Stimulated activated naive B cell treated with anti-CD40 and anti-IgM and Interleukin-4, amounts not matched to agents 10 μg/mL and 1 μg/mL and 100 μg/mL, for 72 hours (primary cell): ENCODE results near the gene RDH13.
A peak's percentile ranks its signal among the peaks of the same experiment; 100 is the strongest.

Experiments
- ATAC-seq, 2 donors: fragments of 150-1000 bp; cut with Tn5 transposase; replicated peaks; 2 replicates each; pipeline ENCODE4 v1.10.0; 2021; ENCODE audit warnings: moderate library complexity in 1 of 2
- DNase-seq: peaks from one replicate; pipeline ENCODE4 v3.0.0; 2021
- H3K27ac Mint-ChIP-seq: one replicate; pipeline ENCODE4 v1.8.0; 2022; ENCODE audit warnings: mild to moderate bottlenecking, mixed read lengths
- H3K27me3 Mint-ChIP-seq, 2 donors: one replicate each; pipeline ENCODE4 v1.8.0; 2022; ENCODE audit warnings: mixed read lengths in 2 of 2
- H3K36me3 Mint-ChIP-seq, 2 donors: one replicate each; pipeline ENCODE4 v1.8.0; 2022; ENCODE audit warnings: mixed read lengths in 2 of 2, mild to moderate bottlenecking in 1 of 2
- H3K4me1 Mint-ChIP-seq, 2 donors: one replicate each; pipeline ENCODE4 v1.8.0; 2022; ENCODE audit warnings: mixed read lengths in 2 of 2, mild to moderate bottlenecking in 1 of 2
- H3K4me3 Mint-ChIP-seq, 2 donors: one replicate each; pipeline ENCODE4 v1.8.0; 2022; ENCODE audit warnings: mild to moderate bottlenecking in 2 of 2, mixed read lengths in 2 of 2, moderate library complexity in 1 of 2
- H3K9me3 Mint-ChIP-seq, 2 donors: one replicate each; pipeline ENCODE4 v1.8.0; 2022; ENCODE audit warnings: mixed read lengths in 2 of 2, mild to moderate bottlenecking in 1 of 2

Gene RDH13

GRCh38 chr19:55058781-55059610 is 4.0 kb downstream of the RDH13 start:
- ATAC-seq (no peak), DNase-seq (no peak)
- Mint-ChIP-seq H3K36me3 (peaks cover 31 to 35% of the 10 kb centered on the region in 2 donors), H3K27me3 (no peaks in the 10 kb centered on the region), H3K27ac (no peak overlapping the region), H3K4me1 (peaks cover 5 to 12% of the 10 kb centered on the region in 2 donors), H3K9me3 (peaks cover 0 to 2% of the 10 kb centered on the region in 2 donors), H3K4me3 (no peak overlapping the region)

DNA sequence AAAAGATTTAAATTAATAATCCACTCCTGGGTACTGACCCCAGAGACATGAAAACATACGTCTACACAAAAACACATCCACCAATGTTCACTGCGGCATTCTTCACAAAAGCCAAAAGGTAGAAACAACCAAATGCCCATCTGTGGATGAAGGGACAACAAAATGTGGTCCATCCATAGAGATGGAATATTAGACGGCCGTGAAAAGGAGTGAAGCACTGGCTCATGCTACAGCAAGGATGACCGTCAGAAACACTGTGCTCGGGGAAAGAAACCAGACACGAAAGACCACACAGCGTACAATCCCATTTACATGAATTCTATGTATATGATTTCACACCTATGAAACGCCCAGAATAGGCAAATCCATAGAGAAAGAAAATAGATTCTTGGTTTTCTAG is 6.1 kb downstream of the RDH13 start:
- peaks cover 0 to 6% of the 10 kb centered on the region in 2 donors for H3K4me1 Mint-ChIP-seq
- peaks cover 45 to 53% of the 10 kb centered on the region in 2 donors for H3K36me3 Mint-ChIP-seq
- no peak overlapping the region for H3K4me3 Mint-ChIP-seq
- peak overlapping the region; percentile 25 for H3K27ac Mint-ChIP-seq
- ATAC-seq (no peak), DNase-seq (no peak)
- H3K27me3 Mint-ChIP-seq, result no peaks in the 10 kb centered on the region
- no peaks in the 10 kb centered on the region for H3K9me3 Mint-ChIP-seq

DNA sequence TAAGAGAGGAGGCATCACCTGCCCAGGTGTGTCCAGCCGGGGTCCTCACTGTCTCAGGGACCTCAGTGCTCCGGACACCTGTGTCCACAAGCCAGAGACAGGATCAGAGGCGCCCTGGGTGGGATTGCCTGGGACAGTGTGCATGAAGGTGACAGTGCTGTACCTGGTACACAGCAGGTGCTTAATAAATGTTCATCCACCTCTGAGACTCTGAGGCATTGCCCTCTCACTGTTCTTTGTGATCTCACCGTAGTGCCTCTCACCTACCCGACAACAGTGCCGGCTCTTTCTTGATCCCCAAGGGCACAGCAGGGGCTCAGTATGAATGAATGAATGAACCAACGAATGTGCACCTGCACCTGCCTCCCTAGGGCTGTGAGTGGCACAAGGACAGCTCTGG is 9.2 kb downstream of the RDH13 start:
- Mint-ChIP-seq H3K4me3 (no peak overlapping the region), H3K4me1 (no peaks in the 10 kb centered on the region), H3K9me3 (no peaks in the 10 kb centered on the region), H3K36me3 (peaks cover 44 to 59% of the 10 kb centered on the region in 2 donors), H3K27me3 (no peaks in the 10 kb centered on the region), H3K27ac (no peak overlapping the region)
- DNase-seq, result no peak
- ATAC-seq, result no peak

DNA sequence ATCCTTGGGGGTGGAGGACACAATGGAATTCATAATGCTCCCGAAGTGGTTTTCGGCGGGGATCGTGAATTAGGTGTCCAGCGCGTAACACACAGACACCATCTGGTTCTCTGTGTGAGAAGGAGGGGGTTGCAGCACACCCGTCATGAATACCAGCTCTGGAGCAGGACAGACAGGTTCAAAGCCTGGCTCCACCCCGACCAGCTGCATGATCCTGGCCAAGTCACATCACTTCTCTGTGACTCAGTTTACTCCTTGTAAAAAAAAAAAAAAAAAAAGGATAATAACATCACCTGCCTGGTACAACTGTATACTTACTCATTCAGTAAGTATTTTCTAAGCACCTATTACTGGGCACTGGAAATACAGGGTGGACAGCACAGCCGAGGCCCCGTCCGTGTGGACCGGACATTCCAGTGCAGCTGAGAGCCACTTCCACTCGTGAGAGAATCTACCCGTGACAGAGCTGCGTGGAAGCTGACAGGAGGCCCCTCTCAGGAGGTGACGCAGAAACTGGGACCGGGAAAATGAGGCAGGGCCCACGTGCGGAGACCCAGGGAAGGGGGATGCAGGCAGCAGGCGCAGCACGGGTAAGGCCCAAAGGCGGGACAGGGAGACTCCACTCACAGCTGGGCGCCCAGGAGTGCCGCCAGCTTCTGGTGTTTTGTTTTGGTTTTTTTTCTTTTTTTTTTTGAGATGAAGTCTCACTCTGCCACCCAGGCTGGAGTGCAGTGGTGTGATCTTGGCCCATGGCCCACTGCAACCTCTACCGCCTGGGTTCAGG is 12.0 kb downstream of the RDH13 start:
- no peak overlapping the region for H3K4me3 Mint-ChIP-seq
- H3K4me1 Mint-ChIP-seq, result no peaks in the 10 kb centered on the region
- no peaks in the 10 kb centered on the region for H3K9me3 Mint-ChIP-seq
- peaks cover 44 to 60% of the 10 kb centered on the region in 2 donors for H3K36me3 Mint-ChIP-seq
- no peak overlapping the region for H3K27ac Mint-ChIP-seq
- DNase-seq, result no peak
- no peaks in the 10 kb centered on the region for H3K27me3 Mint-ChIP-seq
- no peak for ATAC-seq

GRCh38 chr19:55048446-55048845 is 14.5 kb downstream of the RDH13 start:
- Mint-ChIP-seq H3K4me1 (no peaks in the 10 kb centered on the region), H3K27me3 (no peaks in the 10 kb centered on the region), H3K36me3 (peaks cover 45 to 63% of the 10 kb centered on the region in 2 donors), H3K27ac (no peak overlapping the region), H3K9me3 (no peaks in the 10 kb centered on the region), H3K4me3 (no peak overlapping the region)
- no peak for DNase-seq
- ATAC-seq, result no peak

DNA sequence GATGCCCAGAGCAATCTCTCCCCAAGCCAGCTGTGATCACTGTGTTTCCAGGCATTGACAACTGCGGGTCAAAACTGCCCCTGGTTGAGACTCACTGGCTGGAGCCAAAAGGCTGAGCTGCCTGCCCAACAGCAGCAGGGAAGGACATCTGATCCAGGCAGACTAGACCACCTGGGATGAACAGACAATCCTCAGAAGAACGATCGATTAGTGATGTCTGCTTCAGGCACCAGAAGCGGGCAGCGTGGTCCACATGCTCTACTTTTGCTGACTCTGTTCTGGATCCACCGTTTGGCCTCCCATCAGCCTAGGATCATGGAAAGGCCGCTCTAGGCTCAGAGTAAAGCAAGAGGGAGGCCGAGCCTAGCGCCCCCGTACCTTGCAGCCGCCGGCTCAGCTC is 15.0 kb downstream of the RDH13 start:
- no peaks in the 10 kb centered on the region for H3K27me3 Mint-ChIP-seq
- no peak for ATAC-seq
- H3K4me1 Mint-ChIP-seq, result no peaks in the 10 kb centered on the region
- peaks cover 40 to 59% of the 10 kb centered on the region in 2 donors for H3K36me3 Mint-ChIP-seq
- no peak overlapping the region for H3K4me3 Mint-ChIP-seq
- no peak for DNase-seq
- H3K9me3 Mint-ChIP-seq, result no peaks in the 10 kb centered on the region
- peak overlapping the region; percentile 5 for H3K27ac Mint-ChIP-seq

DNA sequence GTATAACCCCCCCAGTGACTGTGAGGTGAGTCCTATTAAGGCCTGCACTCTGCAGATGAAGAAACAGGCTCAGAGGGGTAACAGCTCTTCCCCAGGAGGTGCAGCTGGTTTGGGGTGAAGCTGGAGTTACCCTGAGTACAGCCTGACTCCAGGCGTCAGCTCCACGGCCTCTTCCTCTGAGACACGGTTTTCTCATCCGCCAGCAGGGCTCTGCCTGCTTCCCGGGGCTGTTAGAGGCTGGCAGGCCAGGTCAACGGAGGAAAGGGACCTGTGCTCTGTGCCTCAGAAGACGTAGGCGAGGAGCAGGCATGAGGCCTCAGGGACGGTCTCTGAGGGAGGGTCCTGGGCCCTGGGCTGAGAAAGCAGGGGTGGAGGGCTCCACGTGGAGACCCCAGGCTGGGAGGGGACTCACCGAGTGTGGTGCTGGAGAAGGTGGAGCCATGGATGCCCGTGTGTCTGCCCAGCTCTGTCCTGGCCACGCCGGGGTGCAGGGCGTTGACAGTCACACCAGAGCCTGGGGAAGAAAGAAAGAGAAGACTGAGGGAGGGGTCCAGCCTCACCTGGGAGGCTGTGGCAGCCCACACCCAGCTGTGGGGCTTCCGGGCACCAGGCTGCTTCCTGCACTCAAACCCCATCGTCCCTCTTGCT is 15.8 kb downstream of the RDH13 start:
- ATAC-seq, result no peak
- no peak for DNase-seq
- Mint-ChIP-seq H3K4me3 (no peak overlapping the region), H3K36me3 (peaks cover 37 to 59% of the 10 kb centered on the region in 2 donors), H3K4me1 (peaks cover 7 to 8% of the 10 kb centered on the region in 2 donors), H3K27ac (peak overlapping the region; percentile 43), H3K27me3 (no peaks in the 10 kb centered on the region), H3K9me3 (no peaks in the 10 kb centered on the region)

DNA sequence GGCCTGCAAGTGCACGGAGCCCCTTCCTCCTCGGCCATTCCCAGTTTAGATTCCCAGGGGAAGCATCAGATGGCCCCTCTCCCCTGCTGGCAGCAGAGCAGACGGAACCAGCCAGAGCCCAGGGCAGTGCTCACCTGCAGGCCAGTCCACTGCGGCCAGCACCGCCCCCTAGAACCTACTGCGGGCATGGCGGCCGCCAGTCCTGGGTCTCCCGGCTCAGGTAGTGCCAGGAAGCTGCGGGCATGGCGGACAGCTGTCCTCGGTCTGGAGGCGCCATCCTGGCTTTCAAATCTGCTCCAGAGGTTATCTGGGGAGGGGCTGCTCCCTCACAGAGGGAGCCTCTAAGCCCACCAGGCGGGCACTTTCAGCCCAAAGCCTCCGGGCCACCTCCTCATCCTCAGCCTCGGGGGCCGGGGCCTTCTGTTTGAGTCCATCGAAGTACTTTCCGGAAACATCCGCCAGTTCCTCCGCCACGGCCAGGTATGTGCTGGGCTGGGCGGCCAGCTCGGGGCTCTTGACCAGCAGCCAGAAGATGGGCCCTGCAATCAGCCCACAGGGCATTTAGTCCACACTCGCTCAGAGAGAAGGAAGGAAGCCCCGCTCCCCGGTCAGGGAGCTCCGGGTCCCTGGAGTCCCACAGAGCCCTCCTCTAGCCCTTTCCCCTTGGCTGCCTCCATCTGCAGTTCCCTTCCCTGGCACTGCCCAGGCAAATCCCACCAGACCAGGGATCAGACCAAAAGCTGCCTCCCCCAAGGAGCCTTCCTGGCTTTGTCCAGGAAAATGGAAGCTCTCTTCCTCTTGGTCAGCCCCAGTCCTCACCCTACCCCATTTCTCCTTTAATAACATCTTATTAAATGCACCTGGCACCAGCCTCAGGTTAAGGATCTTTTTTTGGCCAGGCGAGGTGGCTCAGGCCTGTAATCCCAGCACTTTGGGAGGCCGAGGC is 17.9 kb downstream of the RDH13 start:
- no peak for ATAC-seq
- Mint-ChIP-seq H3K4me3 (no peak overlapping the region), H3K36me3 (peaks cover 32 to 51% of the 10 kb centered on the region in 2 donors), H3K9me3 (no peaks in the 10 kb centered on the region), H3K27me3 (no peaks in the 10 kb centered on the region), H3K27ac (peak overlapping the region; percentile 47), H3K4me1 (peaks cover 14 to 19% of the 10 kb centered on the region in 2 donors)
- DNase-seq, result no peak

GRCh38 chr19:55044286-55044685 is 18.7 kb downstream of the RDH13 start:
- H3K36me3 Mint-ChIP-seq, result peaks cover 34 to 55% of the 10 kb centered on the region in 2 donors
- no peaks in the 10 kb centered on the region for H3K27me3 Mint-ChIP-seq
- DNase-seq (no peak), ATAC-seq (no peak)
- peaks cover 14 to 19% of the 10 kb centered on the region in 2 donors for H3K4me1 Mint-ChIP-seq
- no peak overlapping the region for H3K27ac Mint-ChIP-seq
- H3K9me3 Mint-ChIP-seq, result no peaks in the 10 kb centered on the region
- H3K4me3 Mint-ChIP-seq, result no peak overlapping the region

DNA sequence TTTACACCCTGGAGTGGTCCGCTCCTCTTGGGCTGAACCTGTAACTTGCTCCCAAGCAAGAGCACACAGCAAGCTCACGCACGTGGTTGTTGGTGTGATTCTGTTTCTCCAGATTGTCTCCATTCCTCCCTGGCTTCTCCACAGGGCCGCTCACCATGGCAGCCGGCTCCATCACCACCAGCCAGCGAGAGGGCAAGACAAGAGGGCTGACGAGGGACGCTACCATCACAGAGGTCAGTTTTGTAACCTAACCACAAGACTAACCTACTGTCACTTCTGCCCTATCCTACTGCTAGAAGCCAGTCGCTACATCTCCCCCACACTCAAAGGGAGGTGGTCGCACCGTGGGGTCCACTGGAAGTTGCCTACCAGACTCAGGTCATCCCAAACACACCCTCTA is 20.3 kb downstream of the RDH13 start:
- Mint-ChIP-seq H3K27ac (peak overlapping the region; percentile 11), H3K4me3 (no peak overlapping the region), H3K36me3 (peaks cover 22 to 42% of the 10 kb centered on the region in 2 donors), H3K4me1 (peaks cover 14 to 19% of the 10 kb centered on the region in 2 donors), H3K27me3 (no peaks in the 10 kb centered on the region), H3K9me3 (no peaks in the 10 kb centered on the region)
- ATAC-seq, result no peak
- no peak for DNase-seq

DNA sequence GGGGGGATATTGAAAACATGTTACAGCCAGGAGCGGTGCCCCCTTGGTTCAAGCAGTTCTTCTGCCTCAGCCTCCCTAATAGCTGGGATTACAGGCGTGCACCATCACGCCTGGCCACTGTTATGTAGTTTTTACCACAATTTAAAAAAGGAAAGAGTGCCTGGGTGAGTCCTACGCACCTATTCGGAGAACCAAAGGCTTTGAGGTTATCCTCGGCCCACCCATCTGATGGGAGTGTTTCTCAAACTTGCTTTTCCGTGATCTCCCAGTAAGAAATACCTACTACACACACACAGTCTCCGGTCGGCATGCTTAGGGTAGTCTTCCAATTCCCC is 20.6 kb downstream of the RDH13 start:
- H3K4me3 Mint-ChIP-seq, result peak overlapping the region in 1 of 2 donors; percentile 22

DNA sequence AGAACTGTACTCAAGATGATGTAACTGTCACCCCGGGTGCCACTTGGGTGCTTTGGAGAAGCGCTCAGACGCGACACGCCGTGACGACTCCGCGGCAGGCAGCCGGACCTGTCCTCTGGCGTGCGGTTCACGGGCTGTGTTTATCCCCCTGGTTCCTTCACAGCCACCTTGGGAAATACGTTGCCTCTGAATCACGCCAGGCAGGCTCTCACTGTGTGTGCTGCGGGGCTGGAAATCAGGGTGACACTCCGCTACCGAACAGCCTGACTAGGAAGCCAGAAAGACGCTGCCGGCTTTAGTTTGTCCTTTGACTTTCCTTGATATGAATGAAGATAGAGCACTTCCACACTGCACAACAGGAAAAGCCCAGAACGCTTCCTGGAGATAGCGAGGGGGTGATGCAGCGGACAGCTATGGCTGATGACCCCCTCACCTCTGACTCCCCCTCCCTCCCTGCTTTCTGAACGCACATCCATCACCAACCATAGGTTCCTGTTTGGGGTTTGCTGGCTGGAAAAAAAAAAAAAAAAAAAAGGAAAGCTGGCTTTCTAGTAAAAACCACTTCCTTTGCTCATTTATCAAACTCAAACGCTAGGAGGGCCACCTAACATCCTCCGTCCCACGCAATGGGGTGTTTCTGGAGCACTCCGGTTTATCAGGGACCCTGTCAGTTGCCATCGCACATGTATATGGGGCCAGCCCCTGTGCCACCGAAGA is 21.2 kb downstream of the RDH13 start:
- Mint-ChIP-seq H3K27ac (peak overlapping the region; percentile 56), H3K27me3 (no peaks in the 10 kb centered on the region), H3K4me1 (peaks cover 14 to 19% of the 10 kb centered on the region in 2 donors), H3K4me3 (peak overlapping the region; percentile 22 to 63), H3K36me3 (peaks cover 15 to 36% of the 10 kb centered on the region in 2 donors), H3K9me3 (no peaks in the 10 kb centered on the region)
- no peak for DNase-seq
- peak; percentile 45 to 59 for ATAC-seq

More for the DNA sequence above, 20.6 kb downstream of the RDH13 start:
- no peaks in the 10 kb centered on the region for H3K9me3 Mint-ChIP-seq
- peaks cover 19 to 40% of the 10 kb centered on the region in 2 donors for H3K36me3 Mint-ChIP-seq
- DNase-seq (no peak), ATAC-seq (no peak)
- H3K27me3 Mint-ChIP-seq, result no peaks in the 10 kb centered on the region
- H3K27ac Mint-ChIP-seq, result peak overlapping the region; percentile 11
- H3K4me1 Mint-ChIP-seq, result peaks cover 14 to 19% of the 10 kb centered on the region in 2 donors

DNA sequence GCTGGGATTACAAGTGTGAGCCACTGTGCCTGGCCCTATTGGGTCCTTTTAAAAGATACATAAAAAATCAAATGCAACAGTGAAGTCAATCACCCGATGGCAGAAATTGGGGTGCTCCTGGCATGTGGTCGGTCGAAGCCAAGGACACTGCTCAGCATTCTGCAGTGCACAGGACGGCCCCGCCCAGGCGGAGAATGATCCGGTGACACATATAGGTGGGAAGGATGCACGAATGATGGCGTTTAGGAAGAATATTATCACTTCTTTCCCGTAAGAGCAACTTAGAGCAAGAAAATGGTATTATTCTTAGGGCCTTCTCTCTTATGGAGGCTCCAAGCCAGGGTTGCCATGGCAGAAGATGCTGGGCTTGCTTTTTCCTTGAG is 21.7 kb downstream of the RDH13 start:
- ATAC-seq (no peak), DNase-seq (no peak)
- Mint-ChIP-seq H3K36me3 (peaks cover 15 to 33% of the 10 kb centered on the region in 2 donors), H3K27ac (peak overlapping the region; percentile 71), H3K9me3 (no peaks in the 10 kb centered on the region), H3K27me3 (no peaks in the 10 kb centered on the region), H3K4me1 (peaks cover 14 to 19% of the 10 kb centered on the region in 2 donors), H3K4me3 (no peak overlapping the region)
